ENCODE results near the gene PDCD11. TPM values are rescaled to one million over a fixed set of nuclear protein-coding genes. Genes with fewer than 3 reads are reported as not detected.

Gene PDCD11
- total RNA-seq, 1 experiment from 2014 or later, result 17.3 TPM

- in situ Hi-C loops (cut with HindIII; ENCODE audit: low pct_unique_long_range_greater_than_20kb, low sequenced_read_pairs), result no loop called here
- DNase-seq (ENCODE audit: low read depth), result no peak
Measured at GRCh38 chr10:103492655-103493261, 96.3 kb downstream of the PDCD11 start.

- in situ Hi-C loops (cut with HindIII; ENCODE audit: low pct_unique_long_range_greater_than_20kb, low sequenced_read_pairs), result no loop called here
- no peak for DNase-seq (ENCODE audit: low read depth)
Measured at GRCh38 chr10:103493362-103493915, 97.0 kb downstream of the PDCD11 start, which contains the start of gene NEURL1. NEURL1 (plus strand) TSS chr10:103493705; CDS start chr10:103494388, 683 bp downstream.

GRCh38 chr10:103493916-103494877, 97.8 kb downstream of the PDCD11 start:
- in situ Hi-C loops (cut with HindIII; ENCODE audit: low pct_unique_long_range_greater_than_20kb, low sequenced_read_pairs), result no loop called here
- no peak for DNase-seq (ENCODE audit: low read depth)

DNA sequence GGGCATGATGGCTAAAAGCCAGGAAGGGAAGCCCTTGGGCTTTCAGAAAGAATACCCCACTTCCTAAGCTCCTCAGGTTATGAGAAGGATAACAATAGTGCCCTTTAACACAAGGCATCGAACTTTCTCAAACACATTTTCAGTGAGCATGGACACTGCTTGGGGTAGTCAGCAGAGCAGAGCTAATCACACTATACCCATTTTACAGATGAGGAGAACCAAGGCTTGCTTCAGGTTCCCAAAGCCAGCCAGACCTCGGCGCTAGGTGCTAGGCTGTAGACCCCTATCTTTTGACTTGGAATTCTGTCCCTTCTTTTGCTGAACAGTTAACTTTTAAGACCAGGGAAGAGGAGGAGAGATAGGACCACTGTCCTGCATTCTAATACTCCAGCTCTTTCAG, 98.9 kb downstream of the PDCD11 start:
- DNase-seq (ENCODE audit: low read depth), result no peak
- in situ Hi-C loops (cut with HindIII; ENCODE audit: low pct_unique_long_range_greater_than_20kb, low sequenced_read_pairs), result no loop called here

Other genes starting within 250 kb of the PDCD11 start
- gene NT5C2, start 203.4 kb upstream of the PDCD11 start, total RNA-seq (2014; rRNA removed; shearing (Covaris generic); ENCODE audit: low replicate concordance), result 24.6 and 30.0 TPM in 2 replicates
- gene RPEL1, start 150.7 kb upstream of the PDCD11 start, total RNA-seq (2014; rRNA removed; shearing (Covaris generic); ENCODE audit: low replicate concordance), result not detected in 2 replicates
- gene INA, start 119.5 kb upstream of the PDCD11 start, total RNA-seq (2014; rRNA removed; shearing (Covaris generic); ENCODE audit: low replicate concordance), result not detected in 2 replicates
- 11.2 and 13.8 TPM in 2 replicates for gene PCGF6, start 45.5 kb upstream of the PDCD11 start, total RNA-seq (2014; rRNA removed; shearing (Covaris generic); ENCODE audit: low replicate concordance)
- 2.3 and 3.6 TPM in 2 replicates for gene TAF5, start 28.6 kb upstream of the PDCD11 start, total RNA-seq (2014; rRNA removed; shearing (Covaris generic); ENCODE audit: low replicate concordance)
- gene ATP5MK, start 151 bp upstream of the PDCD11 start, total RNA-seq (2014; rRNA removed; shearing (Covaris generic); ENCODE audit: low replicate concordance), result 242 and 351 TPM in 2 replicates
- 0.55 and 2.9 TPM in 2 replicates for gene CALHM2, start 55.7 kb downstream of the PDCD11 start, total RNA-seq (2014; rRNA removed; shearing (Covaris generic); ENCODE audit: low replicate concordance)
- gene CALHM1, start 62.3 kb downstream of the PDCD11 start, total RNA-seq (2014; rRNA removed; shearing (Covaris generic); ENCODE audit: low replicate concordance), result not detected in 2 replicates
- gene CALHM3, start 82.6 kb downstream of the PDCD11 start, total RNA-seq (2014; rRNA removed; shearing (Covaris generic); ENCODE audit: low replicate concordance), result 0.47 TPM in 1 of 2 replicates, not detected in the other
- not detected in 2 replicates for gene NEURL1, start 97.1 kb downstream of the PDCD11 start, total RNA-seq (2014; rRNA removed; shearing (Covaris generic); ENCODE audit: low replicate concordance)